Osteoblast (primary cell): ENCODE measurements around the gene OVOL2. TPM values are rescaled to one million over a fixed set of nuclear protein-coding genes. Genes with fewer than 3 reads are reported as not detected.

Experiments
- DNase-seq: peaks from one replicate; pipeline ENCODE4 v3.0.0; 2011; ENCODE audit warnings: low spot score, mixed read lengths; ENCODE audit not compliant: insufficient read length; ENCODE audit errors: missing footprints
- H2AFZ ChIP-seq: 2 replicates; pipeline ENCODE4 v1.6.0; 2011; ENCODE audit warnings: mild to moderate bottlenecking, low read length
- H3K27ac ChIP-seq: 2 replicates; pipeline ENCODE4 v1.5.1; 2011; ENCODE audit warnings: mild to moderate bottlenecking, low read depth, low read length, moderate library complexity
- H3K27me3 ChIP-seq: 2 replicates; pipeline ENCODE4 v1.6.0; 2012; ENCODE audit warnings: mild to moderate bottlenecking, control low read depth, inconsistent platforms, low read length, moderate library complexity; ENCODE audit not compliant: insufficient read depth
- H3K36me3 ChIP-seq: 2 replicates; pipeline ENCODE4 v1.5.1; 2011; ENCODE audit warnings: mild to moderate bottlenecking, low read length, control low read depth, moderate library complexity; ENCODE audit not compliant: insufficient read depth
- H3K4me1 ChIP-seq: 2 replicates; pipeline ENCODE4 v1.5.1; 2011; ENCODE audit warnings: mild to moderate bottlenecking, low read length, control low read depth, moderate library complexity; ENCODE audit not compliant: insufficient read depth
- H3K4me2 ChIP-seq: 2 replicates; pipeline ENCODE4 v1.6.0; 2011; ENCODE audit warnings: mild to moderate bottlenecking, low read length; ENCODE audit not compliant: insufficient read depth
- H3K4me3 ChIP-seq: fragments of 200-600 bp; sonication (generic); 3 replicates; pipeline ENCODE4 v1.5.1; 2012; ENCODE audit warnings: mild to moderate bottlenecking, low read length, inconsistent platforms; ENCODE audit not compliant: insufficient read depth
- H3K79me2 ChIP-seq: 2 replicates; pipeline ENCODE4 v1.6.0; 2012; ENCODE audit warnings: mild to moderate bottlenecking, low read length, control low read depth, inconsistent platforms; ENCODE audit not compliant: insufficient read depth
- H3K9me3 ChIP-seq: 2 replicates; pipeline ENCODE4 v1.5.1; 2011; ENCODE audit warnings: low read depth, low read length, control low read depth
- H4K20me1 ChIP-seq: 2 replicates; pipeline ENCODE4 v1.6.0; 2012; ENCODE audit warnings: mild to moderate bottlenecking, low read length, control low read depth; ENCODE audit not compliant: insufficient read depth
- CTCF ChIP-seq: IDR thresholded peaks from 2 replicates; pipeline ENCODE4 v1.5.1; 2011; ENCODE audit warnings: mild to moderate bottlenecking, low read depth, low read length, moderate library complexity; ENCODE audit errors: extremely low read depth
- total RNA-seq: library from RNA; depleted of rRNA; stranded (reverse); fragments of >200 nt; gene quantifications from 2 replicates; pipeline ENCODE4 v1.2.3, GENCODE V29; 2012

The OVOL2 gene
- total RNA-seq, 1 donor: not detected

GRCh38 chr20:18094191-18094590 is 36.5 kb upstream of the OVOL2 start:
- Histone ChIP-seq H3K9me3 (no peaks in the 10 kb centered on the region), H3K27ac (no peak overlapping the region), H3K4me1 (no peaks in the 10 kb centered on the region), H3K4me3 (no peak overlapping the region), H3K27me3 (no peaks in the 10 kb centered on the region), H3K36me3 (no peaks in the 10 kb centered on the region), H4K20me1 (no peaks in the 10 kb centered on the region), H3K4me2 (no peak overlapping the region), H3K79me2 (no peaks in the 10 kb centered on the region), H2AFZ (no peak overlapping the region)
- peak; percentile 60 for DNase-seq
- TF ChIP-seq CTCF: no peak

- DNase-seq: no peak
- H3K4me3 ChIP-seq: no peak overlapping the region
- H3K27me3 ChIP-seq: no peaks in the 10 kb centered on the region
- H3K79me2 ChIP-seq: no peaks in the 10 kb centered on the region
- no peaks in the 10 kb centered on the region for H4K20me1 ChIP-seq
- H3K36me3 ChIP-seq: no peaks in the 10 kb centered on the region
- no peak overlapping the region for H2AFZ ChIP-seq
- no peak overlapping the region for H3K27ac ChIP-seq
- H3K9me3 ChIP-seq: no peaks in the 10 kb centered on the region
- TF ChIP-seq CTCF: no peak
- no peaks in the 10 kb centered on the region for H3K4me1 ChIP-seq
- H3K4me2 ChIP-seq: no peak overlapping the region
These were observed 35.7 kb upstream of the OVOL2 start for GRCh38 chr20:18093388-18093787.

DNA sequence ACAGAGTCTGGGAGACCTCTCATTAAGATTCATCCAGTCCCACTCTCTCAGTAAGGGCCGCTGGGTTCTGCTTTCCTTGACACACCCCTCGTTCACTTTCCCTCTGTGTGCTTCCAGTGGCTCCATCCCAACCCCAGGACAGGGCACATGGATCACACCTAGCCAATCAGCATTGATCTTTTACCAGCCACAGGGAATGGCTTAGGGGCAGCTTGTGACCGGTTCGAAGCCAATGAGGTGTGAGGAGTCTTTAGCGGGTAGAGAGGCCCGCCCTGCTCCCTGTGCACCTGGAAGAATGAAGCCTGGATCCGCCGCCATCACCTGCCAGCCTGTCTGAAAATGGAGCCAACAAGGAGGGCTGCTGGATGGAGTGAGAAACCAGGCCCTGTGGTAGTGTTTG is 35.2 kb upstream of the OVOL2 start:
- no peak for DNase-seq
- no peak for TF ChIP-seq CTCF

GRCh38 chr20:18091623-18092022 is 33.9 kb upstream of the OVOL2 start:
- Histone ChIP-seq H3K79me2 (no peaks in the 10 kb centered on the region), H3K4me1 (no peaks in the 10 kb centered on the region), H3K27ac (no peak overlapping the region), H4K20me1 (no peaks in the 10 kb centered on the region), H3K4me3 (no peak overlapping the region), H2AFZ (no peak overlapping the region), H3K36me3 (no peaks in the 10 kb centered on the region), H3K9me3 (no peaks in the 10 kb centered on the region), H3K27me3 (no peaks in the 10 kb centered on the region), H3K4me2 (no peak overlapping the region)
- no peak for TF ChIP-seq CTCF
- peak; percentile 13 for DNase-seq

More for the DNA sequence above, 35.2 kb upstream of the OVOL2 start:
- no peaks in the 10 kb centered on the region for H3K4me1 ChIP-seq
- H4K20me1 ChIP-seq: no peaks in the 10 kb centered on the region
- H3K27me3 ChIP-seq: no peaks in the 10 kb centered on the region
- no peaks in the 10 kb centered on the region for H3K9me3 ChIP-seq
- H3K27ac ChIP-seq: no peak overlapping the region
- H2AFZ ChIP-seq: no peak overlapping the region
- no peaks in the 10 kb centered on the region for H3K36me3 ChIP-seq
- no peaks in the 10 kb centered on the region for H3K79me2 ChIP-seq
- no peak overlapping the region for H3K4me3 ChIP-seq
- no peak overlapping the region for H3K4me2 ChIP-seq
